Fibroblast of skin of scalp (primary cell): Measurements from ENCODE around the gene AP2B1.
"Not testable (repeated sequence)": the region's sequence is repeated elsewhere in the genome, so short reads cannot be mapped to it uniquely, and the experiment has no call there.

Experiments
- DNase-seq: peaks from one replicate; pipeline ENCODE4 v3.0.0-alpha.2; 2013

AP2B1 gene

GRCh38 chr17:35750526-35751395 lies 163.6 kb downstream of the AP2B1 start:
- no peak for DNase-seq

GRCh38 chr17:35751541-35751940 lies 164.4 kb downstream of the AP2B1 start:
- DNase-seq: not testable (repeated sequence)

DNA sequence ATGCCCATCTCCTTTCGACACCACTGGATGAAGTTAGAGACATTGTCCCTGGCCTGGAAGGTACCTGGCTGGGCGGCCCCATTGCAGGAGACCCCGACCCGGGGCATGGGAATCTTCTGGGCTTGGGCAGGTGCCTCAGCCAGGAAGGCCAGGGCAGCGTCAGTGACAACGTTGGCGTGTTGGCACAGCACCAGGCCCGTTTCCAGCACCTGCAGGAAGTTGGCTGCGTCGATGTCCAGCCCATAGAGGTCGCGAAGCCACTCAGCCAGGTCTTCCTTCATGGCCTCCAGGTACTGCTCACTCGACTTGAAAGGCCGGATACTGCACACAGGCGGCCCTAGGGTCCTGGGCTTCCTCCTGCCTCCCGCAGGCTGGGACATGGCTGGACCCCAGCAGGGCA lies 165.3 kb downstream of the AP2B1 start:
- no peak for DNase-seq

GRCh38 chr17:35752945-35753764 lies 166.0 kb downstream of the AP2B1 start, which contains the start of gene GAS2L2:
TSS of gene GAS2L2 (minus strand) at chr17:35753239. CDS start at chr17:35752850, 389 bp downstream.
- DNase-seq: no peak

DNA sequence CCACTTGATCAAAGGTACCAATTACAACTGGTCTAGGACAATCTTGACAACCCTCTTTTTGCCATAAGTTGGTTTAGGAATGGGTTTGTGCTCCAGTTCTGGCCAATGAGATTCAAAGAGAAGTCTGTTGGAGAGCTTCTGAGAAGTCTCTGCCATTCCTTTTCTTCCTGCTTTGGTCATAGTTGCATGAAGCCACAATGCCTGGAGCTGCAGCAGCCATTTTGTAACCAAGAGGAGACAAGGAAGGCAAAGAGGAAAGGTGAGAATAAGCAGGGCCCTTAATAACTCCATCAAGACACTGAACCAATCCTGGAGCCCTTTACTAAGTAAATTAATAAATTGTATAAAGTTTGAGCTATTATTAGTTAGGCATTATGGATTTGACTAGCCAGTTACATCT lies 170.1 kb downstream of the AP2B1 start:
- DNase-seq: no peak

- no peak for DNase-seq
Measured at GRCh38 chr17:35760587-35760986, 173.5 kb downstream of the AP2B1 start, which contains the start of gene C17orf50. TSS of gene C17orf50 (plus strand) at chr17:35760887. CDS start at chr17:35760942, 55 bp downstream.

- no peak for DNase-seq
Measured at GRCh38 chr17:35761601-35762000, 174.5 kb downstream of the AP2B1 start.

GRCh38 chr17:35763767-35764122 lies 176.6 kb downstream of the AP2B1 start:
- no peak for DNase-seq

GRCh38 chr17:35764123-35764991 lies 177.2 kb downstream of the AP2B1 start:
- DNase-seq: peak; percentile 78

- DNase-seq: peak; percentile 66
Measured at GRCh38 chr17:35765086-35765710, 178.1 kb downstream of the AP2B1 start.

- no peak for DNase-seq
Measured at GRCh38 chr17:35765756-35766488, 178.8 kb downstream of the AP2B1 start.

DNA sequence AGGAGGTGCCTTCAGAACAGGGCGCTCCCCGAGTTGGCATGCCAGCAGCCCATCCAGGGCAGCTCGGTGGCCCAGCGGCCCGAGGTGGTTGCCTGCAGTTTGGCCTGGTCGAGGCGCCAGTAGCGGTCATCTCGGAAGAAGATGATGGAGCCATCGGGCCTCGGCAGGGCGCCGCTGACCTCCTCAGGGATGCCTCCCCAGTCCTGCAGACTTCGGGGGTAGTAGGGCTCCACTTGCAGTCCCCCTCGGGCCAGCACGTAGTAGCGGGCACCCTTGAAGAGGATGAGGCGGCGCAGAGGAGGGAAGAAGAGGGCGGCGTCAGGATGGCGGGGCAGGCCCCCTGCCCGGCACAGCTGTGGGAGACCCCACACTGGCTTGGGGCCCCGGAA lies 179.4 kb downstream of the AP2B1 start:
- no peak for DNase-seq

GRCh38 chr17:35766903-35767510 lies 179.9 kb downstream of the AP2B1 start:
- DNase-seq: peak; percentile 53

- no peak for DNase-seq
Measured at GRCh38 chr17:35768797-35769196, 181.7 kb downstream of the AP2B1 start.

DNA sequence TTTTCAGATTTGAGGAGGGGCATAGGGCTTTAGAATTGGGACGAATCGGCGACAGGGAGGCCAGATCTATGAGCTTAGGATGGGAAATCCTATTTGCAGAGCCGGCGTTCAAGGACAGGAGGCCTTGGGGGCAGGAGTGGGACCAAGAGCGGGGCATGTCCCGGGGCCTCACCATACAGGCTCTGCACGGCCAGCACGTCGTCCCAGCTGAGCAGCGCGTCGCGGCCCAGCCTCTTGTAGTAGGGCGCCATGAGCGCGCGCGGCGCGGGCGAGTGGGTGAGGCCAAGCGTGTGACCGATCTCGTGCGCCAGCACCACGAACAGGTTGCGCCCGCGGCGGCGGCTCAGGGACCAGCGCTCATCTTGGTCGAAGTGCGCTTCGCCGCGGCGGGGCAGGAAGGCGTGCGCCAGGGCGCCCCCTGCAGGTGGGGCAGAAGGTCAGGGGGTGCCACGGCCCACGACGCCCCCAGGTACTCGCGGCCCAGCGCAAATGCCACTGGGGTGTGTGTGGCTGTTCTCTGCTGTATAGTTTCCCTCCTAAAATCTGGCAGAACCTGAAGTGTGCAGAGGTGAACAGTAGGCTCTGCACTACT lies 182.9 kb downstream of the AP2B1 start:
- DNase-seq: no peak

GRCh38 chr17:35773129-35773528 lies 186.0 kb downstream of the AP2B1 start:
- no peak for DNase-seq

DNA sequence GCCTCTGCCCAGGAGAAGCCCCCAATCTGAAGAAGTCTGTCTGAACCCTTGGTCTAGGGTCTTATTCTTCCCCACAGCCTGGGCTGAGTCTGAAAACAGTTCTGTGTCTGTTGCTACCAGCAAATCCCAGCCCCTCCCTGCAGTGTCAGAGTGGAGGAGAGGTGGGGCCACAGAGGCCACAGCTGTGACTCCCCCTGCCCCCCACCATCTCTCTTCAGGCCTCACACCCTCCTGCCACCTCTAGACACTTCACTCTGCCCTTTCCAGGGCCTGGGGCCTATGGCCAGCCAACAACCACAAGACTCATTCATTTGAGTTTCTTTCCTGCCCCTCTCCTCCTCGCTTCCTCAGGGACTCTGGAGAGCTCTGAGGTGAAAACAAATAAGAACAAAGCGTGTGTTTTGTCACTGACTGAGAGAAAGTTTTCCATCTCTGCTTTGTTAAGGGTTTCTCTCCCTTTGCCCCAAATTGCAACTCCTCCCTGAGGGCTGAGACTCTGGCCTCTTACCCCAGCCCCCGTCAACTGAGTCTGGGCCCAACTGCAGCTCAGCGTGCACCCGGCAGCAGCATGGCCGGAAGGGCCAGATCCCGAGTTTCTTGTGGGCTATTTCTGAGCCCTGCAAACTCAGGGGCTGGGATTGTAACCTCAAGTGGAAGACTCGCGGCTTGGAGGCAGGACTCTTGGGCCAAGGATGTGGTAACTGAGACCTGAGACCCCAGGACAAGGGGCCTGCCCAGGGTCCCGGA lies 186.7 kb downstream of the AP2B1 start:
- DNase-seq: no peak

DNA sequence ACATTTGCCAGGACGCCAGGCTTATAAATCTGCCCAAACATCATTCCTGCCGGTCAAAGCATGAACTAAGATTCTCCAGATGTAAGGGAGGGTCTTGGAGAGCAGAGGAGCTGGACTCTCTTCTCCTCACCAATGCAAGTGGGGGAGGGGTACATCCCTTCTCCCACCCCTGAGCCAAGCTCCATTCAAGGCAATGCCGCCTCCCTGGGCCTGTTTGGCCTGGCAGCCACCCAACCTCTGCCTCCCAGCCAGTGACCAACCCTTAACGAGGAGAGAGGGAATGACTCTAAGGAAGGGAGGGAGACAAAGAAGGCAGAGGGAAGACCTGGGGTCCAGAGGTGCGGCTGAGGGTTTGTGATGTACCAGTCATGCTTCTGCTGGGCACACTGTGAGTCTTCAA lies 187.4 kb downstream of the AP2B1 start:
- peak; percentile 68 for DNase-seq

GRCh38 chr17:35775039-35775438 lies 187.9 kb downstream of the AP2B1 start:
- DNase-seq: no peak

DNA sequence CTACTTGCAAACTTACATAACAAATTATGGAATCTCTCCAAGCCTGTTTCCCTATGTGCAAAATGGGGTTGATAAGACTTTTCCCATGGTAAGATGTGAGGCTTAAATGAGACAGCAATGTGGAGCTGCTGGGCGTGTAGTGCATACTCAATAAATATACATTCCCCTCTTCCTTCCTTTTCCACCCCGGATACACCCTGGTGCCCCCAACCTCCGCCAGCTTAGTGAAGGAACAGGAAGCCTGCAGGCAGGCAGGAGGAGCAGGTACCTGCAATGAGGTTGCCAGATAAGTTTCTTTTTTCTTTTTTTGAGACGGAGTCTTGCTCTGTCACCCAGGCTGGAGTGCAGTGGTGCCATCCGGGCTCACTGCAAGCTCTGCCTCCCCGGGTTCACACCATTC lies 188.5 kb downstream of the AP2B1 start:
- no peak for DNase-seq
